GM12878 (cell line): ENCODE results near the gene CHRNA3. TPM values are rescaled to one million over a fixed set of nuclear protein-coding genes. Genes with fewer than 3 reads are reported as not detected.

Experiments
- ATAC-seq: fragments of 200-7000 bp; cut with Tn5 transposase; 3 replicates; pipeline ENCODE4 v1.9.1; 2020; ENCODE audit warnings: mild to moderate bottlenecking, moderate library complexity
- BruUV-seq: library from RNA; stranded (reverse); fragments of 400-500 nt; replicated peaks from 2 replicates; lab custom pipeline; 2021; lab: Mats Ljungman, UMichigan
- CTCF ChIA-PET: fragments of 300-600 bp; sonication (Branson Sonifier 250); formaldehyde crosslinking; extraction: SDS; loops from one replicate; lab custom pipeline; 2021; ENCODE audit warnings: inconsistent platforms; lab: Yijun Ruan, JAX
- POLR2A ChIA-PET: fragments of 350-600 bp; formaldehyde crosslinking; extraction: SDS; loops from one replicate; lab custom pipeline; 2021; ENCODE audit warnings: inconsistent platforms; lab: Charles Lee
- RAD21 ChIA-PET: fragments of 300-600 bp; sonication (Branson Sonifier 250); formaldehyde crosslinking; loops from one replicate; lab custom pipeline; 2023; ENCODE audit warnings: antibody characterized with exemption; ENCODE audit not compliant: unreplicated experiment; lab: Charles Lee
- SMC1A ChIA-PET: fragments of 300-600 bp; sonication (Branson Sonifier 250); formaldehyde crosslinking; loops from one replicate; lab custom pipeline; 2023; ENCODE audit not compliant: unreplicated experiment, uncharacterized antibody; lab: Charles Lee
- DNase-seq: peaks from one replicate; pipeline ENCODE4 v3.0.0-alpha.2; 2011; ENCODE audit warnings: low read depth, low spot score
- FAIRE-seq: peaks from 3 replicates; lab custom pipeline; 2011; peaks lifted over from hg19 to GRCh38; lab: Jason Lieb, UNC
- H2AFZ ChIP-seq: 2 replicates; pipeline ENCODE4 v1.6.0; 2011; ENCODE audit warnings: low read depth, low read length, control low read depth; ENCODE audit not compliant: control insufficient read depth
- H3K27ac ChIP-seq: 2 replicates; pipeline ENCODE4 v1.5.1; 2011; ENCODE audit warnings: control low read depth; ENCODE audit not compliant: control insufficient read depth, insufficient read depth
- H3K27me3 ChIP-seq, 2 experiments: replicated peaks in 1 of 2; 2 replicates each; pipeline versions ENCODE4 v1.6.0 to v1.6.1; 2011; ENCODE audit warnings: low read length in 1 of 2; ENCODE audit not compliant: control insufficient read depth in 2 of 2, insufficient read depth in 2 of 2
- H3K36me3 ChIP-seq, 2 experiments: 2 replicates each; pipeline ENCODE4 v1.5.1; 2011; ENCODE audit warnings: low read length in 1 of 2; ENCODE audit not compliant: control insufficient read depth in 2 of 2, insufficient read depth in 2 of 2
- H3K4me1 ChIP-seq: 2 replicates; pipeline ENCODE4 v1.6.1; 2011; ENCODE audit warnings: mild to moderate bottlenecking, low read length, moderate library complexity, mixed read lengths; ENCODE audit not compliant: control insufficient read depth, insufficient read depth
- H3K4me2 ChIP-seq: 2 replicates; pipeline ENCODE4 v1.6.0; 2011; ENCODE audit warnings: control low read depth; ENCODE audit not compliant: control insufficient read depth, insufficient read depth
- H3K4me3 ChIP-seq: fragments of 200-600 bp; sonication (generic); 2 replicates; pipeline ENCODE4 v1.5.1; 2016
- H3K79me2 ChIP-seq: 2 replicates; pipeline ENCODE4 v1.6.0; 2011; ENCODE audit warnings: low read length; ENCODE audit not compliant: control insufficient read depth, insufficient read depth
- H3K9ac ChIP-seq: 2 replicates; pipeline ENCODE4 v1.8.0; 2011; ENCODE audit warnings: low read length, control low read depth, mixed read lengths; ENCODE audit not compliant: control insufficient read depth, insufficient read depth
- H3K9me3 ChIP-seq: replicated peaks from 3 replicates; pipeline ENCODE4 v1.5.1; 2011; ENCODE audit warnings: mild to moderate bottlenecking, low read length; ENCODE audit not compliant: control insufficient read depth, insufficient read depth
- H4K20me1 ChIP-seq: 2 replicates; pipeline ENCODE4 v1.6.0; 2011; ENCODE audit not compliant: control insufficient read depth, insufficient read depth
- BMI1 ChIP-seq: fragments of 450-650 bp; IDR thresholded peaks from 2 replicates; pipeline ENCODE4 v1.6.1; 2016; ENCODE audit warnings: mild to moderate bottlenecking, moderate library complexity, borderline replicate concordance
- CBX3 ChIP-seq: fragments of 200-600 bp; sonication (generic); IDR thresholded peaks from 2 replicates; pipeline ENCODE4 v1.6.1; 2016; ENCODE audit warnings: low read depth, borderline replicate concordance
- CBX5 ChIP-seq: sonication (generic); IDR thresholded peaks from 2 replicates; pipeline ENCODE4 v1.6.1; 2016; ENCODE audit warnings: low read depth, moderate library complexity, mild to moderate bottlenecking, inconsistent platforms
- CREB1 ChIP-seq: IDR thresholded peaks from 2 replicates; pipeline ENCODE4 v1.6.1; 2012; ENCODE audit warnings: low read depth, mild to moderate bottlenecking, inconsistent platforms
- GATAD2B ChIP-seq: fragments of 450-650 bp; conservative IDR thresholded peaks from 2 replicates; pipeline ENCODE4 v1.6.1; 2017; ENCODE audit warnings: low read depth, mild to moderate bottlenecking, moderate library complexity
- MEF2A ChIP-seq: IDR thresholded peaks from 2 replicates; pipeline ENCODE4 v1.6.1; 2011; ENCODE audit warnings: low read depth, mild to moderate bottlenecking, low read length, moderate library complexity; ENCODE audit not compliant: insufficient read depth
- MYC ChIP-seq: IDR thresholded peaks from 2 replicates; pipeline ENCODE4 v1.6.1; 2011; ENCODE audit warnings: mild to moderate bottlenecking, low read length, moderate library complexity, inconsistent platforms; ENCODE audit not compliant: insufficient read depth, insufficient replicate concordance, insufficient read length, severe bottlenecking
- NR2F1 ChIP-seq: fragments of 450-650 bp; conservative IDR thresholded peaks from 2 replicates; pipeline ENCODE4 v1.6.1; 2017; ENCODE audit warnings: mild to moderate bottlenecking
- POLR2AphosphoS5 ChIP-seq: IDR thresholded peaks from 2 replicates; pipeline ENCODE4 v1.6.1; 2011; ENCODE audit warnings: mild to moderate bottlenecking, low read length, inconsistent platforms
- RB1 ChIP-seq: fragments of 450-650 bp; formaldehyde crosslinking; IDR thresholded peaks from 2 replicates; pipeline ENCODE4 v1.6.1; 2017; ENCODE audit warnings: mild to moderate bottlenecking, borderline replicate concordance
- SUZ12 ChIP-seq: fragments of 200-600 bp; sonication (generic); IDR thresholded peaks from one replicate; pipeline ENCODE4 v1.6.1; 2018; ENCODE audit warnings: antibody characterized with exemption, mild to moderate bottlenecking; ENCODE audit not compliant: unreplicated experiment
- TCF3 ChIP-seq: IDR thresholded peaks from 2 replicates; pipeline ENCODE4 v1.6.1; 2012; ENCODE audit warnings: low read depth, mild to moderate bottlenecking, low read length, borderline replicate concordance; ENCODE audit not compliant: insufficient read depth
- USF1 ChIP-seq: IDR thresholded peaks from 2 replicates; pipeline ENCODE4 v1.6.1; 2011; ENCODE audit warnings: borderline replicate concordance, low read depth, mild to moderate bottlenecking, moderate library complexity, mixed read lengths, low read length; ENCODE audit not compliant: insufficient read depth; ENCODE audit errors: extremely low read length
- ZNF217 ChIP-seq: fragments of 450-650 bp; IDR thresholded peaks from 2 replicates; pipeline ENCODE4 v1.6.1; 2017; ENCODE audit warnings: antibody characterized with exemption, mild to moderate bottlenecking
- ZNF24 ChIP-seq: fragments of 450-650 bp; IDR thresholded peaks from 2 replicates; pipeline ENCODE4 v1.6.1; 2017; ENCODE audit warnings: antibody characterized with exemption, mild to moderate bottlenecking
- ZNF384 ChIP-seq: IDR thresholded peaks from 2 replicates; pipeline ENCODE4 v1.6.1; 2012; ENCODE audit warnings: low read depth, mild to moderate bottlenecking, low read length, improper control_type of control experiment, borderline replicate concordance
- ZNF687 ChIP-seq: fragments of 450-650 bp; IDR thresholded peaks from 2 replicates; pipeline ENCODE4 v1.6.1; 2017; ENCODE audit warnings: mild to moderate bottlenecking, moderate library complexity
- in situ Hi-C: fragments of 300-500 bp; cut with MboI; formaldehyde crosslinking; loops from 9 replicates; pipeline ENCODE4 v1.14.3; 2018; ENCODE audit warnings: mixed read lengths
- intact Hi-C: fragments of 100-400 bp; cut with micrococcal nuclease; formaldehyde crosslinking; loops from one replicate; pipeline ENCODE4 v1.14.2; 2022; ENCODE audit not compliant: unreplicated experiment
- polyA plus RNA-seq, 11 experiments: library from polyadenylated mRNA; depleted of rRNA in 4 of 11; unstranded in 6 of 11; stranded (reverse) in 5 of 11; fragments of >200 nt; fragmentation: Nextera tagmentation in 4 of 11; fragmentation: Illumina TruSeq in 1 of 11; extraction: Ambion mirVana in 4 of 11; extraction: Trizol in 1 of 11; gene quantifications; 1 replicate in 1 of 11; 2 replicates in 10 of 11; pipeline versions ENCODE4 v1.2.1 to v1.2.3, GENCODE V29; 2011 to 2016; ENCODE audit warnings: inconsistent platforms in 2 of 11, missing spikeins in 2 of 11, low read depth in 1 of 11
- total RNA-seq, 4 experiments: library from RNA; depleted of rRNA in 3 of 4; stranded (reverse); fragments of >200 nt in 3 of 4; fragmentation: Illumina TruSeq in 1 of 4; extraction: Trizol in 1 of 4; gene quantifications; 2 replicates each; pipeline versions ENCODE4 v1.2.1 to v1.2.3, GENCODE V29; 2013 to 2021

The CHRNA3 gene
- total and polyA plus RNA-seq, 10 of the 15 experiments (the other 5 are each of a cell fraction or from before 2014, with no cell fraction given): 0.06 to 0.19 (median 0.09) TPM; not detected in 7

- Histone ChIP-seq H3K36me3 (no peaks in the 10 kb centered on the region), H4K20me1 (no peaks in the 10 kb centered on the region), H3K4me3 (no peak overlapping the region), H2AFZ (no peak overlapping the region), H3K4me1 (no peaks in the 10 kb centered on the region), H3K79me2 (no peaks in the 10 kb centered on the region), H3K27me3 (no peaks in the 10 kb centered on the region), H3K9ac (no peak overlapping the region), H3K9me3 (no peaks in the 10 kb centered on the region)
- no TSS peak for BruUV-seq
- ChIA-PET CTCF (no interaction called here), RAD21 (no interaction called here), SMC1A (no interaction called here), POLR2A (interaction anchor here (0.6 kb wide), 1 partner anchor 203 kb away, joined by 3 read pairs; no protein-coding TSS in a partner anchor)
- ATAC-seq (no peak), DNase-seq (no peak)
- in situ Hi-C loops (no loop called here), intact Hi-C loops (no loop called here)
- TF ChIP-seq POLR2AphosphoS5 (no peak), TCF3 (no peak), USF1 (no peak), CBX3 (no peak), ZNF217 (no peak), MYC (no peak), CBX5 (no peak), ZNF687 (no peak), NR2F1 (no peak), ZNF384 (no peak), CREB1 (no peak), RB1 (no peak), SUZ12 (no peak), MEF2A (no peak), GATAD2B (no peak), BMI1 (no peak), ZNF24 (no peak)
- TF ChIP-seq, all 136 proteins: peak for 0
- FAIRE-seq: no peak
- Histone ChIP-seq H3K4me2 (no peak overlapping the region), H3K27ac (no peak overlapping the region)
These were observed 21.6 kb downstream of the CHRNA3 start for GRCh38 chr15:78599189-78599588.
